Dendritic cell treated with granulocyte-macrophage colony-stimulating factor and Interleukin-4, amounts not matched to agents 40 ng/mL and 50 ng/mL, for 4 days (primary cell): Measurements from ENCODE around the gene NSG1.

Experiments
- H3K27ac Mint-ChIP-seq: one replicate; pipeline ENCODE4 v1.8.0; 2022; ENCODE audit warnings: mild to moderate bottlenecking, mixed read lengths
- H3K27me3 Mint-ChIP-seq: one replicate; pipeline ENCODE4 v1.8.0; 2022; ENCODE audit warnings: mild to moderate bottlenecking, mixed read lengths
- H3K36me3 Mint-ChIP-seq: one replicate; pipeline ENCODE4 v1.8.0; 2022; ENCODE audit warnings: low read depth, mixed read lengths
- H3K4me1 Mint-ChIP-seq: one replicate; pipeline ENCODE4 v1.8.0; 2022; ENCODE audit warnings: low read depth, mixed read lengths
- H3K4me3 Mint-ChIP-seq: one replicate; pipeline ENCODE4 v1.8.0; 2022; ENCODE audit warnings: mild to moderate bottlenecking, moderate library complexity, mixed read lengths
- H3K9me3 Mint-ChIP-seq: one replicate; pipeline ENCODE4 v1.8.0; 2022; ENCODE audit warnings: mixed read lengths
- intact Hi-C: fragments of 100-400 bp; cut with micrococcal nuclease; formaldehyde crosslinking; loops from one replicate; pipeline ENCODE4 v1.15.0; 2022

The NSG1 gene

DNA sequence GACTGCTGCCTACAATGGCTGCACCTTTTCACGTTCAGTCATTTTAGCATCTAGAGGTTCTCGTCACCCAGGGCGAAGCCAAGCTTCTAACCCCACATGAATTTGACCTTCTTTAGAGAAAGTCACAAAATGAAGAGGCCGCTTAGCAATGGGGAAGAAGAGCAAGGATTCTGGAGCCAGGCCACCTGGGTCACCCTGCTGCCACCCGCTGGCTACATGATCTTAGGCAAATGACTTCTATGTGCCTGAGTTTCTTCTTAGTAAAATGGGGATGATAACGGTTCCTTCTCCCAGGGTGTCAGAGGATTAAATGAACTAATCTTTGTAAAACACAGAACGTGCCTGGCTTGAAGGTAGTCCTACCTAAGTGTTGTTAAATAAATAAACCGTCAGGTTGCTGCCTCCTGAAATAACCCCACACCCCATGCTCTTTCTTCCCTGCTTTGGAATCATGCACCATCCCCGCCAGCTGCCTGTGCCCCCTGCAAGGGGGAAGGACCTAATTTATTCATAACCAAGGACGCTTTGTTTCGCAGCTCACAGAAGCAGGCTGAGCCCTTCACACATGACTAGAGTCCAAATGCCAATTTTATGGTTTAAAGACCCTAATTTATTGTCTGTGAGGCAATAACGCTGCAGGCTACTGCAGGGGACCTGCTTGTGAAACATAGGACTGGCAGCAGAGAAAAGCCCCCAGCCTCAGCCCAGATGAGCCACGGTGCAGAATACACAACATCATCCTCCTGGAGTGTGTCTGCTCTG, 28.6 kb upstream of the NSG1 start:
- no peaks in the 10 kb centered on the region for H3K4me1 Mint-ChIP-seq
- H3K36me3 Mint-ChIP-seq: no peaks in the 10 kb centered on the region
- no peak overlapping the region for H3K4me3 Mint-ChIP-seq
- intact Hi-C loops: no loop called here
- peaks cover 18% of the 10 kb centered on the region for H3K27me3 Mint-ChIP-seq
- no peak overlapping the region for H3K27ac Mint-ChIP-seq
- no peaks in the 10 kb centered on the region for H3K9me3 Mint-ChIP-seq

DNA sequence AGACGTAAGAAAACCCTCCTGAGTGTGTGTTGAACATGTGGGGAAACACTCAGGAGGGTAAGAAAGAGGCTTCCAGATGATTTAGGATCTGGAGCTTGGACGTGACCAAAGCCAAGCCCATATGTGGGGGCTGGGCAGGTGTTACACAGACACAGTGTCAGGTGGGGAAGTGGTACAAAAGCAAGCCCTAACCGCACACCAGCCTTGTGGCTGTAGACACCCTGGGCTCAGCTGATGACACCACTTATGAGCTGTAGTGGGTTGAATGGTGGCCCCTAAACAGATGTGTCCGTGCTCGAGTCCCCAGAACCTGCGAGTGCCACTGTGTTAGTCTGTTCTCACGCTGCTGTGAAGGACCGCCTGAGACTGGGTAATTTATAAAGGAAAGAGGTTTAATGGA, 25.0 kb upstream of the NSG1 start:
- intact Hi-C loops: no loop called here
- H3K9me3 Mint-ChIP-seq: peaks cover 22% of the 10 kb centered on the region
- H3K27ac Mint-ChIP-seq: no peak overlapping the region

DNA sequence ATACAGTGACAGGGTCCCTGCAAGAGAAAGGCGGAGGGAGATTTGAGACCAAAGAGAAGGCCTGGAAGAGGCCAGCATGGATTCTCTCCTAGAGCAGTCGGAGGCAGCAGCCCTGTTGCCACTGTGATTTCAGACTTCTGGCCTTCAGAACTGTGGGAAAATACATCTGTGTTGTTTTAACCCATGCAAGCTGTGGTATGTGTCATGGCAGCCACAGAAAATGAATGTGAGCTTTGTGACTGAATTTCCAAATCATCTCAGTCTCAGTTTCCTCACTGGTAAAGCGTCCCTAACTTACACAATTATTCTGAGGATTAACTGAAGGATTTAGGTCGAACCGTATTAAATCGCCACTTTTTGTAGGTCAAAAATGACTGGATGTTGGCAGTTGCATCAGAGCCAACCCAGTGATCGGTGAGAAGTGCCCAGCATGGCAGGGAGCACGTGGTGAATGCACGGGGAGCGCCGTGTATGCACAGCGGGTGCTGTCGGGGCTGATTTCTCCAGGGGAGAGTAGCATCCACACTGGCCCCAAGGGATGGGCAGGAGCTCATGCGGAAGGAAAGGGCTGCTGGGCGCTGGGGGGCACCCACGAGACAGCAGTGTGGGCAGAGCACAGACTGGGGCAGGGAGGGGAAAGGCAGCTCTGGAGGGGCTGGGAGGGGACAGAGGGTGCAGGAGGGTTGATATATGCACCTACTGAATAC, 23.8 kb upstream of the NSG1 start:
- intact Hi-C loops: no loop called here
- no peak overlapping the region for H3K4me3 Mint-ChIP-seq
- no peaks in the 10 kb centered on the region for H3K36me3 Mint-ChIP-seq
- H3K27me3 Mint-ChIP-seq: peaks cover 12% of the 10 kb centered on the region
- no peaks in the 10 kb centered on the region for H3K4me1 Mint-ChIP-seq
- H3K27ac Mint-ChIP-seq: no peak overlapping the region
- peaks cover 27% of the 10 kb centered on the region for H3K9me3 Mint-ChIP-seq

More for the DNA sequence above, 25.0 kb upstream of the NSG1 start:
- Mint-ChIP-seq H3K4me1 (no peaks in the 10 kb centered on the region), H3K27me3 (peaks cover 14% of the 10 kb centered on the region), H3K36me3 (no peaks in the 10 kb centered on the region), H3K4me3 (no peak overlapping the region)

DNA sequence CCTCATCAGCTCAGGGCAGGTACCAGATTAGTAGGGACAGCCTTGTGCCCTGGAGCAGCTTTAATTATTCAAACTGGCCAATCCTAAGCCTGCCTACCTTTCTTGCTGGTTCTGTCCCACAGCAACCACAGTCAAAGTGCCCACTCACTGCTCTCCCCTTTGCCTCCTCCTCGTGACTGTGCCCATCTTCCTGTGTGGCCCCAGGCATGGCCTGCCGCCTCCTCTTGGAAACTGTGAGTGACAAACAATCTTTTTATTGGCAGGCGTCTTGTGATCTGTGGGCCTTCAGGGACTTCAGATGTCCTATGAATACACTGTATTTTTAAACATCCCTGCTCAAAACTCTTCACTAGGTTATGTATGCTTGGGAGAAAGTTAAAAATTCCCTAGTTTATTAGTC, 22.8 kb upstream of the NSG1 start:
- H3K4me1 Mint-ChIP-seq: no peaks in the 10 kb centered on the region
- intact Hi-C loops: no loop called here
- H3K27ac Mint-ChIP-seq: no peak overlapping the region
- no peaks in the 10 kb centered on the region for H3K36me3 Mint-ChIP-seq
- H3K27me3 Mint-ChIP-seq: peaks cover 10% of the 10 kb centered on the region
- H3K4me3 Mint-ChIP-seq: no peak overlapping the region
- H3K9me3 Mint-ChIP-seq: peaks cover 28% of the 10 kb centered on the region

DNA sequence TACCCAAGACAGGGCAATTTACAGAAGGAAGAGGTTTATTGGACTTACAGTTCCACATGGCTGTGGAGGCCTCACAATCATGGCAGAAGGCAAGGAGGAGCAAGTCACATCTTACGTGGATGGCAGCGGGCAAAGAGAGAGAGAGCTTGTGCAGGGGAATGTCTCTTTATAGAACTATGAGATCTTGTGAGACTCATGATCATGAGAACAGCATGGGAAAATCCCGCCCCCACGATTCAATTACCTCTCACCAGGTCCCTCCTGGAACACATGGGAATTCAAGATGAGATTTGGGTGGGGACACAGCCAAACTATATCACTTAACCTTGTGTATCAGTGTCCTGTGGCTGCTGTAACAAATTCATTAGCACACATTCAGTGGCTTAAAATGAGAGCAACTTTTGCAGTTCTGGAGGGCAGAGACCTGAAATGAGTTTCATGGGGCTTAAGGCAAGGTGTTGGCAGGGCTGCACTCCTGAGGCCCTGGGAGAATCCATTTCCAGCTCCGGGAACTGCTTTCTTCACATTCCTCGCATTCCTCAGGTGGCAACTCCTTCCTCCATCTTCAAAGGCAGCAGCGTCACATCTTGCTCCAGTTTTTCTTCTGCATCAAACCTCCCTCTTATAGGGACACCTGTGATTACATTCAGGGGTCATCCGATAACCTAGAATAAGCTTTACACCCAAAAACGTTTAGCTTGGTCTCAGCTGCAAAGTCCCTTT, 22.3 kb upstream of the NSG1 start:
- no peak overlapping the region for H3K27ac Mint-ChIP-seq
- no peak overlapping the region for H3K4me3 Mint-ChIP-seq
- H3K36me3 Mint-ChIP-seq: no peaks in the 10 kb centered on the region
- H3K4me1 Mint-ChIP-seq: no peaks in the 10 kb centered on the region
- peaks cover 11% of the 10 kb centered on the region for H3K27me3 Mint-ChIP-seq
- H3K9me3 Mint-ChIP-seq: peaks cover 28% of the 10 kb centered on the region
- intact Hi-C loops: no loop called here

DNA sequence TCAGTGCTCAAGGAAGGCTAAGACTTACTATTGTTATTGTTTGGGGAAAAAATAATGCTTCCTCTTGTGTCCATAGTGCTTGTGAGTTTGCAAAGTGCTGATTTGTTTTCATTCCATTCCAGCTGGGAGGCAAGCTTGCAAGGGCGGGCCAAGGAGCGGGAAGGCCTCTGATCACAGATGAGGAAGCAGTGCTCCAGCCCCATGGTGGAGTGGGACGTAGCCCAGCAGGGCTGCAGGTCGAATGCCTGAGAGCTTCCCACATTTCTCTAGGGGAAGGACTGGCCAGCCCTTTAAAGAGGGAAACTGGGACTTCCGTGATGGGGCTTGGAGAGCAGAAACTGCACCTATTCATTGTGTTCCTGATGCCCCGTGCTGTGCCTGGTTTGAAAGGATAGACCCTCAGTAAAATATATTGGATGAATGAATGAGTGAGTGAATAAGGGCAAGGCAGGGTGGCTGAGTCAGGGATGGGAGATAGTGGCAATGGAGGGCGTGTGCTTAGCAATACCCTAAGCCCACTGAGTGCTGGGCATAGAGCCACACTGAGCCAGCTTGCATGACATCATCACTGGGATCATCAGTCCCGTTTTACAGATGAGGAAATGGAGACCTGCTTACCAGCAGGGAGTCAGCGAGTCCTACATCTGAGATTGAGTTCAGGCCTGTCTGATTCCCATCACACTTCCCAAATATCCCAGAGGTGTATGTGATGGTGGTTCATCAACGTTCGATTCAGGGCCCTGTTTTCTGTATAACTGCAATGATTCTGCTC, 17.9 kb upstream of the NSG1 start:
- Mint-ChIP-seq H3K4me3 (no peak overlapping the region), H3K4me1 (no peaks in the 10 kb centered on the region), H3K27me3 (peaks cover 5% of the 10 kb centered on the region), H3K9me3 (peaks cover 28% of the 10 kb centered on the region), H3K27ac (no peak overlapping the region), H3K36me3 (no peaks in the 10 kb centered on the region)
- intact Hi-C loops: no loop called here

DNA sequence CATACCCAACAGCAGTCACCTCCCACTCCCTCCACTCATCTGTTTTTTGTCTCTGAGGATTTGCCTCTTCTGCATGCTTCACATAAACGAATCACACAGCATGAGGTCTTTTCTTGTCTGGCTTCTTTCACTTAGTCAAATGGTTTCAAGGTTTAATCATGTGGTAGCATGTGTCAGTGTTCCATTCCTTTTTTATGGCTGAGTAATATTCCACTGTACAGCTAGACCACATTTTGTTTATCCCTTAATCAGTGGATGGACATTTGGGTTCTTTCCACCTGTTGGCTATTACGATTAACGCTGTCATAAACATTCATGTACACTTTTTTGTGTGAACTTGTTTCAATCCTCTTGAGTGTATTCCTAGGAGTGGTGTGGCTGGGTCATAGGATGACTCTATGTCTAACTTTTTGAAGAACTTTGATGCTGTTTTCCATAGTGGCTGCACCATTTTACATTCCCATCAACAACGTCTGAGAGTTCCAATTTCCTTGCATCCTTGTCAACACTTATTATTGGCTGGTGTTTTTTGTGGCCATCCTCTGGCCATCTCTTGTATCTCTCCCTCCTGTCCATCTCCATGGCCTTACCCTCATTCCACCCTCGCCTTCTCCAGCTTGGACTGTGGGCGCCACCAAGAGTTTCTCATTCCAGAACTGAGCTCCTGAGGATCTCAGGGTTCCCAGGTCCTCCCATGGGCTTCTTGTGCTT, 12.4 kb upstream of the NSG1 start:
- Mint-ChIP-seq H3K36me3 (no peaks in the 10 kb centered on the region), H3K4me3 (no peak overlapping the region), H3K27me3 (peaks cover 7% of the 10 kb centered on the region), H3K4me1 (no peaks in the 10 kb centered on the region), H3K27ac (no peak overlapping the region), H3K9me3 (peaks cover 10% of the 10 kb centered on the region)
- intact Hi-C loops: no loop called here

DNA sequence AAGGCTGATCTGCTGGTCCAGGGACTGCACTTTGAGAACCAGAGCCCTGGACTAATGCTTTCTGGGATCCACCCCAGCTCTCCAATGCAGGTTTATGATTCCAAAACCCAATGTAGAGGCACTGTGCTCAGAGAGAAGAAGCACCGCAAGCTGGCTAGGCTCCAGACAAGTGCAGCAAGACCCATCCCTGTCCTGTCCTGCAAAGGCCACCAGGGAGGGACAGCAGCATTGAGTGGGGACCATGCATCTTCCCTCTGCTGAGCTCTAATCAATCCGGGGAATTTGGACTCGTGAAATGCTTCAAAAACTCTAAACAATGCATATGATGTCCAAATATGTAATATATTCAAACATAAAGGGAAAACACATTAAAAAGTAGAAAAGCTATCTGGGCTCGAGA, 10.8 kb upstream of the NSG1 start:
- Mint-ChIP-seq H3K36me3 (no peaks in the 10 kb centered on the region), H3K27ac (no peak overlapping the region), H3K4me1 (no peaks in the 10 kb centered on the region), H3K4me3 (no peak overlapping the region), H3K27me3 (peaks cover 15% of the 10 kb centered on the region), H3K9me3 (peaks cover 10% of the 10 kb centered on the region)
- intact Hi-C loops: no loop called here

DNA sequence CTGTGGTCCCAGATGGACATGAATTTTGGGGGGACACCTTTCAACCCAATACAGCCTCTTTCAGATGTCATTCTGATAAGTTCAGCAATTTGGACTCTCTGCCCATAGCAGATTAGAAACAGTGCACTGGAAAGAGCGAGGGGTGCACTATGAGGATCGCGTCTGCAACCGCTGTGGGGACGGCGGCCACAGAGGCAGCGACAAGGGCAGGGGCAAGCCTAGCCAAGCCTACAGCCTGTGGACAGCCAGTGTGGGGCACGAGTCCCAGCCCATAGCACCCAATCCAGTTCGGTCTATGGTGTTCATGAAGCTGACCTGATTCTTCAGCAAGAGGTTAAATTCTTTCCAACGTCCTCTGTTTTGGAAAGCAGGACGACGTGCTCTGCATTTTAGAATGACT, 9.7 kb upstream of the NSG1 start:
- H3K4me3 Mint-ChIP-seq: no peak overlapping the region
- intact Hi-C loops: no loop called here
- no peak overlapping the region for H3K27ac Mint-ChIP-seq
- H3K4me1 Mint-ChIP-seq: no peaks in the 10 kb centered on the region
- no peaks in the 10 kb centered on the region for H3K36me3 Mint-ChIP-seq
- H3K9me3 Mint-ChIP-seq: peaks cover 10% of the 10 kb centered on the region
- peaks cover 21% of the 10 kb centered on the region for H3K27me3 Mint-ChIP-seq

DNA sequence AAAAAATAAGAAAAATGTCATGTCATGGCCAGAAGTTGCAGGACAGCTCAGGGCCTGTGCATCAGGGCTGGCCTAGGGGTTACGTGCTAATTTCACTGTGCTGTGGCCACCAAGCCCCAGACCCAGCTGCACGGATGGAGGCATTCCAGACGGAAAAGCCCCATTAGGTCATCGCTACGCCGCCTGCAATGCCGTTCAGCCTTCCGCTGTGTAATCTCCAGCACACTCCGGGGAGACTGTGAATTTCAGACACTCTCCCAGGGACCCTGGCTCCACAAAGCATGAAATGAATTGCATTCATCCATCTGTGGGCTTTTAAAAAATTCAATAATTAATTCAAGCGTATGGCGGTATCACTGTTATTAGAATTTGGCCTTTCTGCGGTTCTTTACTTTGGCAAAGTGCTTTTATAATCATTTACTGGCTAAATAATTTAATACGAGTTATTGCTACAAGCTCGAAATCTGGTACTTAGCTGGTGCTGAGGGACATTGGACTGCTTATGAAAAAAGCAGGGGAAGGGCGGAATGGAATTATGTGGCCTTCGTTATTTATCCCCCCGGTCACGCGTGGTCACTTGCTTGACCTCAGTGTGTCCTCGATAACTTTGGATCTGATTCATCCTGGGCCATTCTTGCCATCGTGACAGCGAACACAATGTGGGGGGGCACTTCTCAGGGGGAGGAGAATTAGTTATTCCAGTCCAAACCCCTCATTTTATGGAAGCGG, 9.0 kb upstream of the NSG1 start:
- intact Hi-C loops: no loop called here
- H3K9me3 Mint-ChIP-seq: peaks cover 10% of the 10 kb centered on the region
- H3K27me3 Mint-ChIP-seq: peaks cover 27% of the 10 kb centered on the region
- H3K4me1 Mint-ChIP-seq: no peaks in the 10 kb centered on the region
- H3K36me3 Mint-ChIP-seq: no peaks in the 10 kb centered on the region
- no peak overlapping the region for H3K4me3 Mint-ChIP-seq
- H3K27ac Mint-ChIP-seq: no peak overlapping the region

DNA sequence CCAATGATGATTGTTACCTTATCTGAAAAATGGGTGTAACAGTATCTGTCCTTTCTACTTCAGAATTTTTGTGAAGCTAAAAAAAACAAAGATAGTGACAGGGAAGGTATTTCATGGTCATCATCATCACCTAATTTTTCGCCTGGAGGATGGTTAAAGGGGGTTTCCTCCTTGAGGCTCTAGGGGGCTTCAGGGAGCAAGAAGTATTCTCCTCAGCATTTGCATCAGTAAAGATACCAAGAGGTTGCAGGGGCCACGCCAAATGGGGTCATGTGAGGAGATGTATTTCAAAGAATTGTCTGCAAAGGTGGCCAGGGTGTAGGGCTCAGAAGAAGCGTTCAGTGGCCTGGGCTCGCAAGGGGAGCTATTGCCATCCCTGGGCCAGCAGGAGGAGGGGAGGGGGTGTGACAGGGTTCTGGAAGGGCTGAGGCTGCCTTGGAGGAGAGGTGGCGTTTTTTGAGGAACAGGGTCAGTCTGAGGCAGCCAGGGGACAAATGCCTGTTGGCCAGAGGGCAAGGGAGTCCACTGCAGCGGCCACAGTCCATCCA, 7.3 kb upstream of the NSG1 start:
- Mint-ChIP-seq H3K27ac (no peak overlapping the region), H3K36me3 (no peaks in the 10 kb centered on the region), H3K9me3 (peaks cover 6% of the 10 kb centered on the region)

DNA sequence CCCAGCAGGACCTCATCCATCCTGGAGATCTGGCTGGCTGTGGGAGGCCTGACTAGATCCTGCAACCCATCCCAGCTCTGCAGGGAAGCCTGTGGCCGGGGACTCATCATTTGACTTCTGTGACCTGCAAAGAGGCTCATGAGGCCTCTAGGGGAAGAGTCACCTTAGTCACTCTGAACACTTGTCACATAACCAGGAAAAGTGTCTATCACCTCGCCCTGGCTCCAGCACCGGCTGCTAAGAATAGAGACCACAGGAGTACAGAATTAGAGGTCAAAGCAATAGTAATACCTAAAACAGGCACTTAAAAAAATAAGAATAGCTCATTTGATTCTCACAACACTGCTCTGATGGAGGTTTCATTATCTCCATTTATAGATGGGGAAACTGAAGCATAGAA, 3.8 kb upstream of the NSG1 start:
- intact Hi-C loops: no loop called here
- no peaks in the 10 kb centered on the region for H3K36me3 Mint-ChIP-seq

More for the DNA sequence above, 7.3 kb upstream of the NSG1 start:
- no peak overlapping the region for H3K4me3 Mint-ChIP-seq
- intact Hi-C loops: no loop called here
- no peaks in the 10 kb centered on the region for H3K4me1 Mint-ChIP-seq
- peaks cover 40% of the 10 kb centered on the region for H3K27me3 Mint-ChIP-seq

More for the DNA sequence above, 3.8 kb upstream of the NSG1 start:
- Mint-ChIP-seq H3K27ac (no peak overlapping the region), H3K27me3 (peaks cover 60% of the 10 kb centered on the region), H3K4me3 (no peak overlapping the region), H3K4me1 (no peaks in the 10 kb centered on the region), H3K9me3 (no peaks in the 10 kb centered on the region)
